DMS79 (cell line): ENCODE measurements around the gene CES5A.
"Not testable (repeated sequence)": the region's sequence is repeated elsewhere in the genome, so short reads cannot be mapped to it uniquely, and the experiment has no call there.

Source experiments
- DNase-seq: peaks from one replicate; lab custom pipeline; 2025; lab: John Stamatoyannopoulos, UW

The CES5A gene

DNA sequence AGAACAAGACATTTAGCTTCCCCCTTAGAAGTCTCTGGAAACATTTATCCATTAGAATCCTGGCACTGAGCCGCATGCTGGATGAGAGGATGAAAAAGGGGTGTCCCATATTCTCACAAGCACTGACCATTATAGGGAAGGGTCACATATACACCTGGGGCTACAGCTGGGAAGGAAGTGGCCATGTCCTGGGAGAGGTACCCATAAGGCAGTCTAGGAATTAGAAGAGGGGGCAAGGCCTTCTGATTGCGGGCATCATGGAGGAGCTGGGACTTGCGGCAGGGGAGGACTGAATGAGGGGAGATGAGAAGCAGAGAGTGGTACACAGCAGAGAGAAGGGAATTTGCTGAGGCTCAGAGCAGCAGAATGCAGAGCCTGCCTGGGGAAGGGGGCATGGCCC is 45.9 kb downstream of the CES5A start:
- not testable (repeated sequence) for DNase-seq

DNA sequence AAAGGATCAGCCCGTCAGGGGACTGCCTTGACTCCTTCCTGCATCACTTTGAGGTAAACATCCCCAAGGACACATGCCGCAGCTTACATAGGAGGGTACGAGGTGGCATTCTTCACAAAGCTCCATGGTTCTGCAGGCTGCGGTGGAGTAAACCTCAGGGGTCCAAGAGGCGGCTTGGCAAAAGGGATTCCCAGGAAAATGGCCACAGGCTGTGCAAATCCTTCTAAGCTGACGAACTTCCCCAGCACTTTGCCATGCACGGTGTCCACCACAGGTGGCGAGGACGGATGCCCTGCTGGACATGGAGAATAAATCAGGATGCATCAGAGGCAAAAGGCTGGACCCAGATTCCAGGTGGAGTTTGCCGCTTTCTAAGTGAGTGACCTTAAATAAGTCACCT is 46.5 kb downstream of the CES5A start:
- no peak for DNase-seq

DNA sequence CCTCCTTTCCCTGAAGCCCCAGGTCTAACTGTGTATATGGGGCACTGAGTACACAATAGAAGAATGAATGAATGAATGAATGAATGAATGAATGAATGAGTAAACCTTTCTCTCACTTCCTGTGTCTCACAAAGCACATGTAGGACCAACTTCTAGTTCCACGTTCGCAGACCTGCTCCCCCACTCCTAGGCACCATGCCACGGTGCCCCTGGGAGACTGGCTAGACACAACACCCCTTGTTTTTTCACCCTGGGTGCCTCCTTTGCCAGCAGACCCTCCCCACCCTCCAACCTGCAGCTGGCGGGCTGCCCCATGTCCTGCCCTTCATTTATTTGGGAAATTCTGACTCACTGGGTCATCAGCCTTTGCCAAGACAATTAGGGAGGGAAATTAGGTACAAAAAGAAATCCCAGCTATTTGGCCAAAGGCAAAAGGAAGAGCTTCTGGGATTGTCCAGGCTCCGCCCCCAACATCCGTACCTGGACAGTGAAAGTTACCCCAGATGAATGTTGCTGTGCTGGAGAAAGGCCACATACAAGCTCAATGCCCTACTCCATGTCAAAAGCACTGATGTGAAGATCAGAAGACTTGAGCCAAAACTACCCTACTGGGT is 50.0 kb downstream of the CES5A start:
- DNase-seq = no peak

DNA sequence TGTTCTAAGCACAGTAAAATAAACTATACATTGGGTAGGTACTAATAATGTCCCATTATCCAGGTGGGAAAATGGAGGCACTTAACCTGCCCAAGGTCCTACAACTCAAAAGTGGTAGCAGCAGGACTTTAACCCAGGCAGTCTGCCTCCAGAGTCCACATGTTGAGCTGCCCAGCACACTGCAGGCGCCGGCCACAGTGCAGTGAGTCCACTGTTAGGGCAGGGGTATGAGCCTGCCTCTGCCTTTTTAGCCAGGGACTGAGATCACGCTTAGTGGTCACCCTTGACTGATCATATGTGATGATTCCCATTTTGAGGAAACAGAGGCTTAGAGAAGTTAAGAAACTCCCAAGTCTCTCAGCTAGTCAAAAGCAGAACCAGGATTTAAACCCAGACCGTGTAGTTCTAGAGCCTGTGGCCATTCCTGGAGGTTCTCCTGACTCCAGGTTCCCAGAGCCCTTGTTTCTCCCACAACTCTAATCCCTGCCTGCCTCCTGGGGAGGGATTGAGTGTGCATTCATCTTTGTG is 50.6 kb downstream of the CES5A start:
- no peak for DNase-seq

DNA sequence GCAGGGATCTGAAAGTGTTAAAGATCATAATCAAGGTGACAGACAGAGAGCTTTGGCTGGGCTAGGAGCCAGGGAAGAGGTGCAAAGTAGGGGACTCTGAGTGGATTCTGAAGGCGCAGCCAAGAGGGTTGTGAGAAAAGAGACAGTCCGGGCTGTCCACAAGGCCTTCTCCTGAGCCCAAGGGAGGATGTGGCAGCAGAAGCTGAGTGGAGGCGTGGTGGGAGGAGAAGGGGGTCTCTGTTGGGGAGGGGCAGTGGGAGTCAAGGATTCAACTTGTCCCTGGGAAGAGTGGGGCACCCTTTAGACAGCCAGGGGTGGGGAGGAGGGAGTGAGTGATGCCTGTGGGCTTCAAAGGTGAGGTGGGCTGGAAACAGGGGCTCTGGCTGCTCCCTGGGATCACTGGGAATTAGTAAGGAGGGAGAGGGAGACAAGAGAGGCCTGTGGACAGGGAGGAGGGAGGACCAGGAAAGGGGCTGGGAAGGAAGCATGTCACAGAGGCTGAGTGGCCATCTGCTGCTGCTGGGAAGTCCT is 52.8 kb downstream of the CES5A start:
- no peak for DNase-seq

DNA sequence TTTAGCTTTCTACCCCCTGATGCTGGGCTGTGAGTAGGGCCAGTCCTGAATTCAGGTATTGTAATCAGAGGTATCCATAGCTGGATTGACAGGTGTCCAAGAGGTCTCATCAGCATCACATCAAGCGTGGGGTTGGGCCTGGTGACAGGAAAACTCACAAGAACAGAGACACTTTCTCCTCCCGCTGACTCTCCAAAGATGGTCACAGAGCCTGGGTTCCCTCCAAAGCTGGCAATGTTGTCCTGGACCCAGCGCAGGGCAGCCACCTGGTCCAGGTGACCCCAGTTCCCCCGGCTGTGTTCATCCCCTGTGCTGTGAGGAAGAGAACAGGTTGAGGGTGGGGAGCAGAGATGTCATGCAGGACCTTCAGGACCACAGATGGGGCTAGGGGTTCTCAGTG is 54.0 kb downstream of the CES5A start:
- DNase-seq = no peak

DNA sequence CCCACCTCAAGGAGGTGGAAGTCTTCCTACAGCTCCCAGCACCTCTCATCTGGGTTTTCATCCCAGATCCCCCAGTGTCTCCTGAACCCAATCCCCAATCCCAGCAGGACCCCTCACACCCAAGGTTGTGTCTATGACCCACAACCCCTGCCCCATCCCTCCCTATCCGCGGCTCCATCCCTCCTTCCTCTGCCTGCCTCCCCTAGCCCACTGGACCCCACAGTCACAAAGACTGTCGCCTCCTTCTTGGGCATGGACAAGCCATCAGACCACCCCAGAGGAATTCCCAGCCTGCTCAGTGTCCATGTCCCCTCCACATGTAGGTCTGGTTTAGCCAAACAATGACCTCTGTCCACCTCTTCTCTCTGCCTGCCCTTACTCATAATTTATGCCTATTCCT is 54.6 kb downstream of the CES5A start:
- DNase-seq = no peak

DNA sequence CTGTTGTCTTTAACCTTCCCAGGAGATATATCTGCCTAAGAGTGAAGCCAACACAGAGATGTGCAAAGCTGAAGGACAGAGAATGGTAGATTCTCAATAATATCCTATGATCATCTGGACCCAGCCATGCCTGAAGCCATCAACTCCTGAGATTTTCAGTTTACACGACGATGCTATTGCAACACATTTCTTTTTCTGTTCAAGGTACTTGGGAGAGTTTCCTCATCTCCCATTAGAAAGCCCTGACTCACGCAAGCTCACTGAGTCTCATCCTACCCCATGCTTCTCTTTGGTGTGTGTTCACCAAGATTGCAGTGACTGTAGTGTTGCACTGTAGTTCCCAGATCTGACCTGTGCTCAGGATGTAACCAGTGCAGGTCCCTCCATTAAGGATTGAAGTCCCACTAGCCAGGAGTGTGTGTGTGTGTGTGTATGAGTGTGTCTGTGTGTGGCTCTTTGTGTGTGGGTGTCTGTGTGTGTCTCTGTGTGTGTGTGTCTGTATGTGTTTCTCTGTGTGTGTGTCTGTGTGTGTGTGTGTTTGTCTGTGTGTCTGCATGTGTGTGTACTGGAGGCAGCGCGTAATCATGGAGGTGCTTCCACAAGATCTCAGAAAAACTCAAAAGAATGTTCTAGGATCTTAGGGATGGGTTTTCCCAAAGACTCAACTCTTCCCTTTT is 57.8 kb downstream of the CES5A start:
- no peak for DNase-seq

DNA sequence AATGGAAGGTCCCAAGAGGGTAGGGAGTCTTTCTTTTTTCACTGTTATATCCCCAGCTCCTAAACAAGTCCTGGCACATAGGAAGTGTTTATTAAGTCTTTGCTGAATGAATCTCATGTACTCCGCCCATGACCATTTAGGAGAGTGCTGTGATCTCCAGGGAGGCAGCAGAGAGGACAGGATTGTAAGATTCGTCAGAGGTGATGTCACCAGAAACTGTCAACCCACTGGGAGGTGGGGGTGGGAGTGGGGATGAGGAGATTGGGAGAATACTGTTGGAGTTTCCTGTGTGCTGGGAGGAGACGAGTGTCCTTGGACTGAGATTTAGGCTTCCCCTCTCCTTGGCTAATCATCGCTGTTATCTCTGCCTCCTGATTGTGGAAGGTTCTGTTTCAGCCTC is 59.0 kb downstream of the CES5A start:
- not testable (repeated sequence) for DNase-seq

DNA sequence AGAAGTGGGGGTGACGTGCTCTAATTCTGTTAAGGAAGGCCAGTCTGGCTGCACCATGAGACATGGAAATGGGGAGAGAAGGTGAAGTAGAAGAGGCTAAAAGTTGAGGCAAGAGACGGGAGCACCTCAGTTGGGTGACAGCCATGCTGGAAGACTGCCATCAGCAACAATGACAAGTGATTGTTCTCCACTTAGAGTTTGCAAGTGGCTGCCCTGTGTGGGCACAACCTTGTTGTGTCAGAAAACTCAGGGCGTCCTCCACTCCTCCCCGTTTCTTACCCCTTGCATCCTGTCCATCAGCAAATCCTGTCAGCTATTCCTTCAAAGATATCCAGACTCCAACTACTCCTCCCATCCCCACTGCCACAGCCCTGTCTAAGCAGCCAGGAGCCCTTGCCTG is 59.9 kb downstream of the CES5A start:
- no peak for DNase-seq

DNA sequence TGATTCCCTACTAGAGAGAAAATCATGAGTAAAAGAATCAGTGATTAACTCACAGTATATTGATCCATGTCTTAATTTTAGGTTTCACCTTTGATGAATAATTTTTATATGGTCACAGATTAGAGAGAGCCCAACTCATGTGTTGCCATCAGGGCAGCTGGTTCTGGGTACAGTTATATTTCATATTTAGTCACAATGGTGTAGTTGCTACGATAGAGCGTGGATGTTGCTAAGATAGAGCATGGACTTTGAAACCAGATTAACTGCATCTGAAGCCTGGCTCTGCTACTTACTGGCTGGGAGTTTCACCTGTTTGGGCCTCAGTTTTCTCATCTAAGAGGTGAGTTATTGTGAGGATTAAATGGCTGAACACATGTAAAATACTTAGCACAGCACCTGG is 61.0 kb downstream of the CES5A start:
- DNase-seq = not testable (repeated sequence)

DNA sequence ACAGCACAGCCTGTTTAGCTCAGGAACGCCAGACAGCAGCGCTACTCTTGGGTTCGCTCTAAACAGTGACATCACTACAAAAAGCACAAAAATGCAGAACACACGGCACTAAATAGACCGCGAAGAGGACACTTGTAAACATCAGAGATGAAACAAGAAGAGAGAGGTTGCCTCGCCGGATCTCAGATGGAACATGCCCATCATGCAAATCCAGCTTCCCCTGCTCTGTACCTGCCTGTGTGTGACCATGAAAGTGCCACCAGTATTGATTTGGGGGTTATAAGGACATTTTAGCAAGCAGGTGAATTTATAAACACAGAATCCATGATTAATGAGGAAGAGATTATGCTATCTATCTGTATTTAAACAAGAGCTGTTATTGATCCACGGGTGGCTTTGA is 61.4 kb downstream of the CES5A start:
- not testable (repeated sequence) for DNase-seq

DNA sequence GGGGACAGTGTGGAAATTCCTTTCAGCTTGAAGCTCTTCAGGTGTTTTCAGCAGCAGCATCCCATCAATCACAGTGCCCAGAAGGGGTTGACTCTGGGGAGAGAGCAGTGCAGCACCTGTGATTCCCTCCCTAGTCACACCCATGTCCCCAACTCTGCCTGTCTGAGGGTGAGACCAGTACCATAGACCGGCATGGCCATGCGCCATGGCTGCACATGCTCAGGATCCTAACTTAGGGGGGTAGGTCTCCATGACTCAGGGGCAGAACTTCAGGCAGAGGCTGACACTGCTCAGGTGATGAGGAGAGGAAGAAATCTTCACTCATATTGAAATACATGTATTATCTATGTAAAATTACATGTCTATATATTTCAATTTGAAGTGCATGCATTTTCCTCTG is 62.2 kb downstream of the CES5A start:
- no peak for DNase-seq

DNA sequence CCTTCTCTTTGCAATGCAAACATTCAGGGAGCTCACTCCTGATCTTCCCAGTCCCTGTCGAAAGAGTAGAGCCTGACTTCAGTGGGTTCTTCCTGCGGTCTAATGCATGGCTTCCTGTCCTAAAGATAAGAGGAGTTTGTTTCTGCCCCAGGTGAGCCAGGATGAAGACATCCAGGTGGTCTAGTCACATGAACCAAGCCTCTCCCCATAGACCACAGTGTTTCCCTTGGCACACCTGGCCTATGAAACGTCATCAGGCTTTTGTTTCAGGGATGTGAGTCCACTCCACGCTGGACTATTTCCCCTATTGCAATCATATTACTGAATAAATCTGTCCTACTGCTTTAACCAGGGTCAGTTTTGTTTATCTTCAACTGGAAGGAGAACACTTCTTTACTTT is 63.4 kb downstream of the CES5A start:
- no peak for DNase-seq

DNA sequence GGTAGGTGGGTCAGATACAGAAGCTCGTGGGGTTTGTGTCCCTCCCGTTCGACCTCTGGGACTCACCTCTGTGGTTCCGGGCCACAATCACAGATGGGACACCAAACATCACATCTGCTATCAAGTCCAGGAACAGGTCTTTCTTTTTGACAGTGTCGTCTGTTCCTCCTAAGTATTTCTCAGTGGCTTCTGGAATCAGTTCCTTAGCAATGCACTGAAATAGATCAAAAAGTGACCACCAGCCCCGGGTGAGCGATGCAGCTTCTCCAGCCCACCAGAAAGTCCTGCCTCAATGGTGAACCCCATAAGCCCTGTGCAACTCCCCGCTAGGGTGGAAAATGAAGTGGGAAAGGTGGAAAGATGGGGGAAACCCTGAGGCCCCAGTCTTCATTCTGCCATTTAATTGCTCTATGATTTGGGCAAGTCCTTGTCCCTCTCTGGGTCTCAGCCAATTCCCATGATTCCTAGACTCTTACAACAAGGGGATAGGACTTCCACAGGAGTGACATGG is 64.7 kb downstream of the CES5A start:
- no peak for DNase-seq

DNA sequence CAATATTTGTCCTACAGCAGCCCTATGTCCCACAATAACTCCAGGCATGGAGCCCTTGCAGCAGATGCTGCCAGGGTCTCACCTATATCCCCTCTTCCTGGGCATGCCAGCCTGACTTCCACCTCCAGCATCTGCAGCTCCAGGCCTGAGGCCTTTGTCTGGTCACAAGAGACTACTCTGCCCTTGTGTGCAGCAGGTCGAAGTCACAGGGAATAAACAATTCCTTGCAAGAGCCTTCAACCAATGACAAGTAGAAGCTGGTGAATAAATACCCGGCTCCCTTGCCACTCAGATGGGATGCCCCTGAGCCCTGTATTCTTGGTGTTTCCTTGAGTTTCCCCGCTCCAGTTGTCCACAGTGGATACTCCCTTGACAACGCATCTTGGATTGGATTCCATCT is 65.3 kb downstream of the CES5A start:
- no peak for DNase-seq

DNA sequence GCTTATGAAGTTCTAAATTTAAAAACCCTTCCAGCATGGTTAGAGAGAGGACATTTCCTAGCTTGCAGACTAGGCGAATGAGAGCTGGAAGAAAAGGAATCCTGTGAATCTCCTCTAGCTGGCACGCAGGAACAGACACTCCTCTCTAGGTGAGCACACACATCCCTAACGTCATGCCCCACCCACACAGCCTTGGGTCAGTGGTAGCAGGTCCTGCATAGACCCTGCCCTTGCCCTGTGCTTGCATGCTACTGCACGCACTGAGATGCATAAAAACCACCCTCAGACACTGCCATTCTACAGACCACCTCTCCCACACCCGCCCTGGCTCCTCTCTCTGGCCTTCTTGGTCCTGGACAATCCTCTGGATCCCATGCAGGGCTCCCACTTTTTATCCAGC is 65.8 kb downstream of the CES5A start:
- no peak for DNase-seq

DNA sequence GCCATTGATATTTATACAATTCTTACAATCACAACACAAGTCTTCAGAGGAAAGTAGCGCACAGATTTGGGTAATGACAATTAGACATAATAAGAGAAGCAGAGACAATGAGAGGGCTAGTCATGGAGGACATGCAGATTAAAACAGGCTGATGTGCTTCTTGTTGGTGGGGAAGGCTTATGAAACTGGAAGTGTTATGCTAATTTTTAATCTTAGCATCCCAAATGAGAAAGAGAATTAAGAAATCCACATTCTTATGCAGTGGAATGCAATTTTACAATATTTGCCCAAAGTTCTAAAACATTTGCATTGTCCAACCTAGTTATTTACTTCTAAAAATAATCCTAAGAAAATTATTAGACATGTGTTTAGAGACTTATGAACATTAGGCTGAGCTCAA is 66.9 kb downstream of the CES5A start:
- not testable (repeated sequence) for DNase-seq

DNA sequence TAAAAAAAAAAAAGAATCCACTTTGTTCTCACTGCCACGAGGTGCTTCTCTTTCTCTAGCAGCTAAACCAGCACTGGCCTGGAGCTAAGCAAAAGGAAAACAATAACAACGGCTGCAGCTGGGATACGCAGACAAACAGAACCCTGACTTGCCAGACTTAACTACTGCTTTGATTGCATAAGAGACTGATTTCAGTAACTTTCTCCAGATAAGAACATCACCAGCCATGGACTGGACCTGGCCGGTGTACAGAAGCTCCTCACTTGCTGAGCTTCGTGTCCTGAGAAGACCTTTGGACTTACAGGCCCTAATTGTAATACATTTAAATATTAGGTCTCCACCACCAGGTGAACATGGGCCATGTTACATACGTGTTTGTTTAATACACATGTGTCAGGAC is 70.1 kb downstream of the CES5A start:
- DNase-seq = not testable (repeated sequence)

DNA sequence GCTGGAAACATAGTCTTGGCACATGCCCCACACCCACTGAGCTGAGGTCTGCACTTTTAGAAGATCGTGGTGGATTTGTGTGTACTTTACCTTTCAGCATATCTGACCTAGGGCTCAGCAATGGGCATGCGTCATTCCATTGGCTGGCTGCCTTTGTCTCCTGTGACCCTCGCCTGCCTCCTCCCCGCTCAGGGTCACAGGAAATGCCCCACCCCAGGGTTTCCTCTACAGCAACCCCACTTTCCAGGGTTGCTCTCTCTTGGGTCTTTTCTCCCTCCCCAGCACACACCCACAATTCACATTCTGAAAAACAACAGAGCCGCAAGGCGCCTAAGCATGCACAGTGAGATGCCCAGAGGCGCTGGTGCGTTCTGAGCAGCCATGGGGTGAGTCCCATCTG is 71.5 kb downstream of the CES5A start:
- not testable (repeated sequence) for DNase-seq
